Motor neuron (in vitro differentiated cells): ENCODE measurements around the gene AGL. TPM values are rescaled to one million over a fixed set of nuclear protein-coding genes. Genes with fewer than 3 reads are reported as not detected.

ENCODE experiments used
- total RNA-seq, 8 experiments: library from RNA; unstranded; fragments of 300-600 nt; gene quantifications; 2 replicates each; pipeline versions ENCODE4 v1.2.3 to v1.2.4, GENCODE V29; 2022

The AGL gene
- total RNA-seq, 8 experiments from 2014 or later, result 13.3 to 40.7 (median 14.0) TPM

Other genes with a start within 250 kb of the AGL start
- gene PALMD, start 204.2 kb upstream of the AGL start, total RNA-seq, result 10 to 100 TPM in 3 of 8 experiments, 1 to 10 TPM in 3, under 1 TPM in 2; 0.92 to 40.4 (median 2.0) TPM
- 10 to 100 TPM in 1 of 8 experiments, 1 to 10 TPM in 7; 2.8 to 36.7 (median 5.6) TPM for gene FRRS1, start 83.7 kb upstream of the AGL start, total RNA-seq
- 10 to 100 TPM; 13.6 to 23.4 (median 16.0) TPM for gene SLC35A3, start 119.6 kb downstream of the AGL start, total RNA-seq